Loucy (cell line): Measurements from ENCODE around the gene KLK1.

ENCODE experiments used
- H2AFZ ChIP-seq: fragments of 200-600 bp; sonication (generic); 2 replicates; pipeline ENCODE4 v1.6.0; 2016; ENCODE audit warnings: antibody characterized with exemption, mild to moderate bottlenecking, low read length, moderate library complexity
- H3F3A ChIP-seq: fragments of 200-600 bp; 2 replicates; pipeline ENCODE4 v1.6.0; 2016; ENCODE audit warnings: antibody characterized with exemption, low read depth, mild to moderate bottlenecking
- H3K27me3 ChIP-seq: fragments of 200-600 bp; sonication (generic); 2 replicates; pipeline ENCODE4 v1.6.1; 2014; ENCODE audit warnings: low read length, mild to moderate bottlenecking; ENCODE audit not compliant: insufficient read depth, poor library complexity, severe bottlenecking
- H3K36me3 ChIP-seq: fragments of 200-600 bp; sonication (generic); 2 replicates; pipeline ENCODE4 v1.6.1; 2016; ENCODE audit warnings: low read length; ENCODE audit not compliant: insufficient read depth
- H3K4me1 ChIP-seq: fragments of 200-600 bp; sonication (generic); 2 replicates; pipeline ENCODE4 v1.5.1; 2014; ENCODE audit warnings: low read length, mild to moderate bottlenecking; ENCODE audit not compliant: insufficient read depth, poor library complexity, severe bottlenecking
- H3K4me2 ChIP-seq: fragments of 200-600 bp; sonication (generic); 2 replicates; pipeline ENCODE4 v1.6.0; 2014; ENCODE audit warnings: antibody characterized with exemption, low read length, low read depth, mild to moderate bottlenecking; ENCODE audit not compliant: poor library complexity, severe bottlenecking
- H3K4me3 ChIP-seq: fragments of 200-600 bp; sonication (generic); 2 replicates; pipeline ENCODE4 v1.5.1; 2014; ENCODE audit warnings: low read length, mild to moderate bottlenecking, mixed read lengths; ENCODE audit not compliant: poor library complexity, severe bottlenecking
- H3K79me2 ChIP-seq: fragments of 200-600 bp; sonication (generic); 2 replicates; pipeline ENCODE4 v1.6.1; 2014; ENCODE audit warnings: low read length; ENCODE audit not compliant: insufficient read depth
- H3K9ac ChIP-seq: fragments of 200-600 bp; sonication (generic); 2 replicates; pipeline ENCODE4 v1.6.0; 2014; ENCODE audit warnings: mild to moderate bottlenecking, low read depth, low read length, moderate library complexity; ENCODE audit not compliant: poor library complexity, severe bottlenecking
- H3K9me2 ChIP-seq: fragments of 200-600 bp; sonication (generic); replicated peaks from 2 replicates; pipeline ENCODE4 v1.6.1; 2016; ENCODE audit warnings: low read depth, low read length, mixed read lengths
- H3K9me3 ChIP-seq: fragments of 200-600 bp; sonication (generic); 2 replicates; pipeline ENCODE4 v1.6.1; 2014; ENCODE audit warnings: mild to moderate bottlenecking, antibody characterized with exemption, low read length, low read depth; ENCODE audit not compliant: insufficient read depth
- H4K20me1 ChIP-seq: fragments of 200-600 bp; sonication (generic); 2 replicates; pipeline ENCODE4 v1.6.0; 2014; ENCODE audit warnings: antibody characterized with exemption, low read length, mild to moderate bottlenecking; ENCODE audit not compliant: insufficient read depth, poor library complexity, severe bottlenecking
- CTCF ChIP-seq: fragments of 200-600 bp; sonication (generic); conservative IDR thresholded peaks from 2 replicates; pipeline ENCODE4 v1.5.1; 2014; ENCODE audit warnings: mild to moderate bottlenecking, antibody characterized with exemption, low read length
- EZH2phosphoT487 ChIP-seq: fragments of 200-600 bp; IDR thresholded peaks from 2 replicates; pipeline ENCODE4 v1.6.1; 2018; ENCODE audit warnings: antibody characterized with exemption, mild to moderate bottlenecking, moderate library complexity, borderline replicate concordance

KLK1 gene

GRCh38 chr19:50823389-50824042 lies at the start of gene KLK1:
Gene KLK1, minus strand, starts transcription at chr19:50823787. Its CDS starts 39 bp downstream, at chr19:50823748.
- Histone ChIP-seq H2AFZ (no peak within 1 kb of the TSS), H3K9ac (no peak within 1 kb of the TSS), H3K9me3 (no peaks in the 10 kb centered on the region), H4K20me1 (no peaks in the 10 kb centered on the region), H3K9me2 (no peaks in the 10 kb centered on the region), H3F3A (no peaks in the 10 kb centered on the region), H3K4me3 (no peak within 1 kb of the TSS), H3K36me3 (no peaks in the 10 kb centered on the region), H3K27me3 (no peaks in the 10 kb centered on the region), H3K79me2 (no peaks in the 10 kb centered on the region), H3K4me1 (no peaks in the 10 kb centered on the region), H3K4me2 (no peak within 1 kb of the TSS)
- TF ChIP-seq CTCF: no peak

DNA sequence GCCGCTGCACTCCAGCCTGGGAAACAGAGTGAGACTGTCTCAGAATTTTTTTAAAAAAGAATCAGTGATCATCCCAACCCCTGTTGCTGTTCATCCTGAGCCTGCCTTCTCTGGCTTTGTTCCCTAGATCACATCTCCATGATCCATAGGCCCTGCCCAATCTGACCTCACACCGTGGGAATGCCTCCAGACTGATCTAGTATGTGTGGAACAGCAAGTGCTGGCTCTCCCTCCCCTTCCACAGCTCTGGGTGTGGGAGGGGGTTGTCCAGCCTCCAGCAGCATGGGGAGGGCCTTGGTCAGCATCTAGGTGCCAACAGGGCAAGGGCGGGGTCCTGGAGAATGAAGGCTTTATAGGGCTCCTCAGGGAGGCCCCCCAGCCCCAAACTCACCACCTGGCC lies 49.5 kb upstream of the KLK1 start, which contains the start of gene KLK2:
TSS of gene KLK2 (plus strand) at position 384 of the 400 bp plus-strand sequence. CDS start 35 bp downstream, outside the sequence.
- Histone ChIP-seq H2AFZ (no peak within 1 kb of the TSS), H3F3A (no peaks in the 10 kb centered on the region), H3K4me2 (no peak within 1 kb of the TSS), H4K20me1 (no peaks in the 10 kb centered on the region), H3K4me1 (no peaks in the 10 kb centered on the region), H3K79me2 (no peaks in the 10 kb centered on the region), H3K27me3 (no peaks in the 10 kb centered on the region), H3K9me2 (no peaks in the 10 kb centered on the region), H3K9ac (no peak within 1 kb of the TSS), H3K4me3 (no peak within 1 kb of the TSS), H3K36me3 (no peaks in the 10 kb centered on the region), H3K9me3 (no peaks in the 10 kb centered on the region)
- TF ChIP-seq EZH2phosphoT487 (no peak), CTCF (no peak)

- Histone ChIP-seq H3F3A (no peaks in the 10 kb centered on the region), H3K79me2 (no peaks in the 10 kb centered on the region), H3K4me1 (no peaks in the 10 kb centered on the region), H3K4me3 (no peak overlapping the region), H3K36me3 (no peaks in the 10 kb centered on the region), H4K20me1 (no peaks in the 10 kb centered on the region), H3K9ac (no peak overlapping the region), H3K9me3 (no peaks in the 10 kb centered on the region), H3K4me2 (no peak overlapping the region), H2AFZ (no peak overlapping the region), H3K27me3 (no peaks in the 10 kb centered on the region), H3K9me2 (no peaks in the 10 kb centered on the region)
- TF ChIP-seq CTCF (no peak), EZH2phosphoT487 (no peak)
Measured at GRCh38 chr19:50870417-50871089, 47.0 kb upstream of the KLK1 start.
